Epithelial cell of esophagus (primary cell): ENCODE data around the gene TLN1.
A peak's percentile ranks its signal among the peaks of the same experiment; 100 is the strongest.

Experiments
- DNase-seq: peaks from one replicate; pipeline ENCODE4 v3.0.0; 2010; ENCODE audit warnings: low read depth
- H3K4me3 ChIP-seq: 2 replicates; pipeline ENCODE4 v1.5.1; 2011; ENCODE audit warnings: mild to moderate bottlenecking, low read length, control low read depth
- TF ChIP-seq, protein P1 (sequence below): IDR thresholded peaks from 2 replicates; pipeline ENCODE4 v1.5.1; 2011; ENCODE audit warnings: low read depth, mild to moderate bottlenecking, low read length, control low read depth, inconsistent platforms; ENCODE audit not compliant: insufficient read depth; ENCODE audit errors: missing control alignments

TLN1 gene

DNA sequence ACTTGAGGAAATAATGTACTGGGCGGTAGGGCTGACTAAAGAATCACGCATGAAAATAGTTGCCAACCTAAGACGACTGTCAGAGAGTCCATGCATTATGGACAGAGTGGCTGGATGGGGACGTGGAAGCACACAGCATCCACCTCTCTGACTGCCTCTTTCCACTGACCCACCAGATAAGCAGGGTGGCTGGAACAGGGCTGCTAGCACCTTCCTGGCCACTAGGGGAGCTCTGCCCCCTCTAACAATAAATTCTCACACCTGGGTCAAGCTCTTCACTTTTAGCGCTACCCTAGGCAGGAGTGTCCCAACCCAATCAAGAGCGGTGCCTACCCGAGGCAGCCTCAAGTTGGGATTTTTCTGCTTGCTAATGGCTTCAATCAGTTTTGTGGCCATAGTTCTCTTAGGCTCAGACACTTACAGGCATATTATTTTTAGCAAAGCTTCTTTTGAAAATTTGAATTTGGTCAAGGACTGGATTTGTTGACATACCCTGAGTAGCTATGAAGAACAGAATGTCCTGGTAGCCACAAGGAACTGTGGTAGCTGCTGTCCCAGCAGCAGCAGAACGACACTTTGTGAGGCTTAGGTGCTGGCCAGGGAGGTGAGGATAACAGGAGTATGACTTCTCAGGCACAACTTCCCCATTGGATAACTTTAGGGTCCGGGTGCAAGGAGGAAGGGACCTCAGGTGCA is 35.3 kb downstream of the TLN1 start:
- peak; percentile 60 for DNase-seq
- no peak overlapping the region for H3K4me3 ChIP-seq
- TF ChIP-seq, protein P1, sequence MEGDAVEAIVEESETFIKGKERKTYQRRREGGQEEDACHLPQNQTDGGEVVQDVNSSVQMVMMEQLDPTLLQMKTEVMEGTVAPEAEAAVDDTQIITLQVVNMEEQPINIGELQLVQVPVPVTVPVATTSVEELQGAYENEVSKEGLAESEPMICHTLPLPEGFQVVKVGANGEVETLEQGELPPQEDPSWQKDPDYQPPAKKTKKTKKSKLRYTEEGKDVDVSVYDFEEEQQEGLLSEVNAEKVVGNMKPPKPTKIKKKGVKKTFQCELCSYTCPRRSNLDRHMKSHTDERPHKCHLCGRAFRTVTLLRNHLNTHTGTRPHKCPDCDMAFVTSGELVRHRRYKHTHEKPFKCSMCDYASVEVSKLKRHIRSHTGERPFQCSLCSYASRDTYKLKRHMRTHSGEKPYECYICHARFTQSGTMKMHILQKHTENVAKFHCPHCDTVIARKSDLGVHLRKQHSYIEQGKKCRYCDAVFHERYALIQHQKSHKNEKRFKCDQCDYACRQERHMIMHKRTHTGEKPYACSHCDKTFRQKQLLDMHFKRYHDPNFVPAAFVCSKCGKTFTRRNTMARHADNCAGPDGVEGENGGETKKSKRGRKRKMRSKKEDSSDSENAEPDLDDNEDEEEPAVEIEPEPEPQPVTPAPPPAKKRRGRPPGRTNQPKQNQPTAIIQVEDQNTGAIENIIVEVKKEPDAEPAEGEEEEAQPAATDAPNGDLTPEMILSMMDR, result peak; percentile 96

DNA sequence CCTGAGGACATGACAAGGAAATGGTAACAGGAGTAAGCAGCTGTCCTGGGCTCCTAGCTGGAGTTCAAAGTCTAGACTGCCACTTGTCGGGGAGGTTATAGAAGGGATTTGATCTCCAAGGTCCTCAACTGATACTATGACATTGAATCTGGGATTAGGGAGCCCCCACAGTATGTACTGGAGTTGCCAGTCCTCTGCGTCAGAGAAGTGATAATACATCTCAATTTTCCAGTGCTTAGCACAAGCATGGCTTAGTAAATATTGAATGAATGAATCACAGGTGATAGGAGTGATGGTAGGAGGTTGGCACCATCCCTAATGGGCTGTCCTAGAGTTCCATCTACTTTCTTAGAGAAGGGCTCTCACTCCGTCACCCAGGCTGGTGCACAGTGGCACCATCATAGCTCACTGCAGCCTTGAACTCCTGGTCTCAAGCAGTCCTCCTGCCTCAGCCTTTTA is 36.0 kb downstream of the TLN1 start:
- no peak for DNase-seq
- no peak overlapping the region for H3K4me3 ChIP-seq
- TF ChIP-seq, protein P1, result no peak

DNA sequence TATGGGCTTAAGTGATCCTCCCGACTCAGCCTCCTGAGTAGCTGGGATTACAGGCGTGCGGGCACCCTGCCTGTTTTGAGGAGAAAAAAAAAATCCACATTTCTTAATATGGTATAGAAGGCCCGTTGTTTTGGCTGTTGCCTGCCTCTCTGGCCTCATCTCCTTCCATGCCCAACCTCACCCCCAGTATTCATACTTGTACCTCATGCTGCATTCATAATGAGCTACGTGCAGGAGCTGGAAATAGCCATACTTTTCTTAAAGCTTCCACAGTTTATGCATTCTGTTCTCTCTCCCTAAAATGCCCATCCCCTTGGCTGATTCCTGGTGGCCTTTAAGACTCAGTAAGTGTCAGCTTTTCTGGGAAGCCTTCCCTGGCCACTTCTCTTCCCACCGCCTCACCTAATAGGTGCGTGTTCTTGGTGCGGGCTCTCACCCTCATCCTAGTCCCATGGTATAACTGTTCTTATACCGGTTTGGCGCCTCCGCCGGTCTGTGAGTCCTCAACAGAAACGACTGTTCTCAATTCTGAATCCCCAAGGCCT is 40.2 kb downstream of the TLN1 start:
- no peak overlapping the region for H3K4me3 ChIP-seq
- TF ChIP-seq, protein P1, result no peak
- no peak for DNase-seq

DNA sequence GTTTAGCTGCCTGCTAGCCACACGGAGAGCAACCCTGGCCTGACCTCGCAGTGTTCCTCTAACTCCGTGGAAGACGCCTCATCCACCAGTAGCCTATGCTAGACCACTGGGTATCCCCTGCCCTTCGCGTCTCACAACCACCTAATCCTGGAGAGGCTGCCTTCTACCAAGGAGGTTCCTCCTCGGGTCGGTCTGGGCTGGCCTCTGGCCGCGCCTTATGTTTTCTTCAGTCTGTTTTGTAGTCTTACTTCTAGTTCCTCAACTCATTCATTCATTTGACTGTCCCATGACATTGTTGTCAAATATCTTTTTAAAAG is 40.7 kb downstream of the TLN1 start:
- H3K4me3 ChIP-seq, result peak overlapping the region; percentile 58
- TF ChIP-seq, protein P1, result no peak
- no peak for DNase-seq

DNA sequence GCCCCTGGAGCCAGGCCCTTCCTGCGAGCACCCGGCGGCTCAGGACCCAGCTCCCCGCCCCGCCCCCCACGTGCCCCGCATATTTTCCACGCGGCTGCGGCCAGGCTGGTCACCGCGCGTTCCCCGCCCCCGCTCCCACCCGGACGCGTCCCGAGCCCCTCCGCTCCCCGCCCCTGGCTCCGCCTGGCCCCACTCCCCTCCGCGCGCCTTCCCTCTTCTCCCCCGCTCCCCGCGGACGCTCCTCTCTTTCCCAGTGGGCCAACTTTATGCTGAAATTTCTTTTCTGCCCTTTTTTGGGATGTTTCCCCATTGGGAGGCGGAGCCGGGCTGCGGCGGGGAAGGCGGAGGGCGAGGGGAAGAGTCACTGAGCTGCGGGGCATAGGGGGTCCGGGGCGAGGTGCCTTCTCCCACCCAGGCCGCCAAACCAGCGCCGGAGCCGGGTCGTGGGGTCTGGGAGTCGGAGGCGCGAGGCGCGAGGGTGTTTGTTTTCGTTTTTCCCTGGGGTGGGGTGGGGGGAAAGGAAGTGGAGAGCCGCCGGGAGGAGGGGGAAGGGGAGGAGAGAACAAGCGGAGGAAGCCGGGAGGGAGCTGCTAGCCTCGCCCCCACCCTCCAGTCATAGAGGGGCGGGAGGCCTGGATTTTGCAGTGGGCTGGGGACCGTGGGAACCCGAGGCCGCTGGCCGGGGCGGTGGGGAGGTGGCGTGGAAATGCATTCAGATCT is 41.2 kb downstream of the TLN1 start:
- no peak for DNase-seq
- H3K4me3 ChIP-seq, result peak overlapping the region; percentile 58
- TF ChIP-seq, protein P1, result no peak

DNA sequence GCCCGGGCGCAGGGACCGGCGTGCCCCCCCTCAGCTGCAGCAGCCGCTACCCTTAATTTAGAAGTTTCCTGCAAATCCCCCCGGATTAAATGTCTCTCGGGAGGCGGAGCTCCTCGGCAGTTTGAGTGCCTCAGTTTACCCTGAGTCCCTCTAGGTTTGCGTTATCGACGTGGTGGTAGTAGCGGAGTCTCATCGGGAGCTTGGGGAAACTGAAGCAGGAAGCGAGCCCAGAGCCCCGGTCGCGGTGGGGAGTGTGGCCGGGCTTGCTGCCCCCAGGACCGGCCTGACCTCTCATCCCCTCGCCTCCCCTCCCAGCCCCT is 41.7 kb downstream of the TLN1 start:
- TF ChIP-seq, protein P1, result no peak
- peak overlapping the region; percentile 58 for H3K4me3 ChIP-seq
- no peak for DNase-seq
